Activated CD8-positive, alpha-beta T cell treated with anti-CD3 and anti-CD28 coated beads, Interleukin-2, amount 10 ng/mL, durations not matched to agents 7 days and 5 days (primary cell): ENCODE measurements around the gene LGI2. TPM values are rescaled to one million over a fixed set of nuclear protein-coding genes. Genes with fewer than 3 reads are reported as not detected.
"Not testable (repeated sequence)": the region's sequence is repeated elsewhere in the genome, so short reads cannot be mapped to it uniquely, and the experiment has no call there.

ENCODE experiments used
- ATAC-seq: fragments of 150-1000 bp; cut with Tn5 transposase; one replicate; pipeline ENCODE4 v1.10.0; 2021; ENCODE audit warnings: moderate library complexity
- CTCF ChIA-PET: fragments of 350-600 bp; sonication (Branson Sonifier 250); formaldehyde crosslinking; loops from one replicate; lab custom pipeline; 2021; ENCODE audit warnings: antibody characterized with exemption; lab: Charles Lee
- POLR2A ChIA-PET: fragments of 350-600 bp; sonication (Branson Sonifier 250); formaldehyde crosslinking; loops from one replicate; lab custom pipeline; 2021; ENCODE audit warnings: antibody characterized with exemption; lab: Charles Lee
- DNase-seq: peaks from one replicate; pipeline ENCODE4 v3.0.0-alpha.2; 2020
- H3K27ac Mint-ChIP-seq: one replicate; pipeline ENCODE4 v1.8.0; 2021; ENCODE audit warnings: mild to moderate bottlenecking, mixed read lengths
- H3K27me3 Mint-ChIP-seq: one replicate; pipeline ENCODE4 v1.8.0; 2021; ENCODE audit warnings: low read depth, mixed read lengths
- H3K36me3 Mint-ChIP-seq: one replicate; pipeline ENCODE4 v1.8.0; 2021; ENCODE audit warnings: low read depth, mixed read lengths
- H3K4me1 Mint-ChIP-seq: one replicate; pipeline ENCODE4 v1.8.0; 2021; ENCODE audit warnings: low read depth, mixed read lengths
- H3K4me3 Mint-ChIP-seq: one replicate; pipeline ENCODE4 v1.8.0; 2021; ENCODE audit warnings: mild to moderate bottlenecking, mixed read lengths
- H3K9me3 Mint-ChIP-seq: one replicate; pipeline ENCODE4 v1.8.0; 2022; ENCODE audit warnings: mixed read lengths; ENCODE audit not compliant: insufficient read depth
- total RNA-seq, 2 experiments: library from RNA; stranded (reverse); gene quantifications; one replicate each; pipeline ENCODE4 v1.2.3, GENCODE V29; 2021

The LGI2 gene
- total RNA-seq, 2 experiments from 2014 or later: not detected

DNA sequence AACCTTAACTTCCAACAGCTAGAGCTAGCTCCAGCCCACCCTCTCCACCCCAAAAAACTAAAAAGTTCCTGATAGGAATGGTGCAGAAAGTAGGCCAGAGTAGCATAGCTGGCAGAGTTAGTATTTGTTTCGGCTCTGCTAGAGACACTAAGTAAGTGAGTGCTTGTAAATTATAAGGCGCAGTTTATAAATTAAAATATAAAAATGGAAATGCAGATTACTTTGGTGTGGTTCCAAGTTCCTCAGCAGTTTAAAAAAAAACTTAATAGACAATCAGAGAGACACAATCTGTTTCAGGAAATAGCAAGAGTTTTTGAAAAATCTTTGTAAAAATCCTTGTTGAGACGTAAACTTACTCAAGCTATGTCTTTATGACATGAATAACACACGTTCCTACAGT lies 2.8 kb upstream of the LGI2 start:
- Mint-ChIP-seq H3K27me3 (peaks cover 47% of the 10 kb centered on the region), H3K4me1 (no peaks in the 10 kb centered on the region), H3K36me3 (no peaks in the 10 kb centered on the region), H3K9me3 (no peaks in the 10 kb centered on the region), H3K4me3 (no peak overlapping the region), H3K27ac (no peak overlapping the region)
- DNase-seq: no peak
- no peak for ATAC-seq
- POLR2A ChIA-PET: no interaction called here
- CTCF ChIA-PET: interaction anchor here (1.0 kb wide), 1 partner anchor 54 kb away, joined by 3 read pairs; no protein-coding TSS in a partner anchor

DNA sequence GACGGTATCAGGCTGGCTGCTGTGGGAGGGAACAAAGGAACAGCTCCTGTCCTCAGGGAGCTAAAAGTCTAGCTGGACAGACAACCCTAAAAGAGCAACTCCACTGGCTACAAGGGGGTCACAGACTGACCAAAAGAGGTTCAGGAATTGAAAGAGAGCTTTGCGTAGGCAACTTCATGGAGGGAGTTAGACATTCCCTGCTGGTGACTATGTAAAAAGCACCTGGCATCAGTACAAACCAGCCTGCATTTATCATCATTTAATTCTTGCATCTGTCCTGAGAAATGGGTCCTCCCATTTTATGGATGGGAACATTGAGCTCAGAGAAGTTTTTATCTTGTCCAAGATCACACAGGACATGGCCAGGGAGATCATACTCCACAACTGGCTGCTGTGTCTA lies 1.4 kb upstream of the LGI2 start:
- CTCF ChIA-PET: no interaction called here
- ATAC-seq (no peak), DNase-seq (no peak)
- Mint-ChIP-seq H3K4me1 (no peaks in the 10 kb centered on the region), H3K4me3 (no peak overlapping the region), H3K27me3 (peaks cover 58% of the 10 kb centered on the region), H3K36me3 (no peaks in the 10 kb centered on the region), H3K9me3 (no peaks in the 10 kb centered on the region), H3K27ac (no peak overlapping the region)
- POLR2A ChIA-PET: no interaction called here

DNA sequence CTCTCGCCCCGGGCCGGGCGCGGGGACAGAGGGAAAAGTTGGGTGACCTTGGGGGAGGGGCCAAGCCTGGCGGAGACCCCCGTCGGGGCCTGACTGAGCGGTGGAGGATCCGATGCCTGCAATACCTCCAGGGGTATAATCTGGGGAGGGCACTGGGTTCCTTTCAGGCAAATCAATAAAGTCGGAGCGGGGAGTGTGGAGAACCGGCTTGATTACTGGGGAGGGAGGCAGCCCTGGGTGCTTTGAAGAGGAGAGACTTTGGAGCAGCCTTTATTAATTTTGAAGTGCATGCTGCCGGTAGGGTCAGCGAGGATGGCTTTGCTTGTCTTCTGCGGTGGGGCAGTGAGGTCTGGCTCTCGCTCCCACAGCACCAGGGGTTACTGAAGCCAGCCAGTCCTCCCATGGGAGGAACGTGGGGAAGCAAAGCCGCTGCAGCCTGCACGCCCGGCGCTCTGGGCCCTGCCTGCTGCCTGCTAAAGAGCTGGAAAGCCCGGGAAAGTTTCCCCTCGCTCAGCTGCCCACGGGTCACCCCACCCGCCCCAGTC lies 403 bp upstream of the LGI2 start:
- POLR2A ChIA-PET: no interaction called here
- peaks cover 63% of the 10 kb centered on the region for H3K27me3 Mint-ChIP-seq
- no peak overlapping the region for H3K27ac Mint-ChIP-seq
- no peaks in the 10 kb centered on the region for H3K4me1 Mint-ChIP-seq
- CTCF ChIA-PET: no interaction called here
- no peak for DNase-seq
- H3K9me3 Mint-ChIP-seq: no peaks in the 10 kb centered on the region
- no peak for ATAC-seq
- no peak overlapping the region for H3K4me3 Mint-ChIP-seq
- no peaks in the 10 kb centered on the region for H3K36me3 Mint-ChIP-seq

DNA sequence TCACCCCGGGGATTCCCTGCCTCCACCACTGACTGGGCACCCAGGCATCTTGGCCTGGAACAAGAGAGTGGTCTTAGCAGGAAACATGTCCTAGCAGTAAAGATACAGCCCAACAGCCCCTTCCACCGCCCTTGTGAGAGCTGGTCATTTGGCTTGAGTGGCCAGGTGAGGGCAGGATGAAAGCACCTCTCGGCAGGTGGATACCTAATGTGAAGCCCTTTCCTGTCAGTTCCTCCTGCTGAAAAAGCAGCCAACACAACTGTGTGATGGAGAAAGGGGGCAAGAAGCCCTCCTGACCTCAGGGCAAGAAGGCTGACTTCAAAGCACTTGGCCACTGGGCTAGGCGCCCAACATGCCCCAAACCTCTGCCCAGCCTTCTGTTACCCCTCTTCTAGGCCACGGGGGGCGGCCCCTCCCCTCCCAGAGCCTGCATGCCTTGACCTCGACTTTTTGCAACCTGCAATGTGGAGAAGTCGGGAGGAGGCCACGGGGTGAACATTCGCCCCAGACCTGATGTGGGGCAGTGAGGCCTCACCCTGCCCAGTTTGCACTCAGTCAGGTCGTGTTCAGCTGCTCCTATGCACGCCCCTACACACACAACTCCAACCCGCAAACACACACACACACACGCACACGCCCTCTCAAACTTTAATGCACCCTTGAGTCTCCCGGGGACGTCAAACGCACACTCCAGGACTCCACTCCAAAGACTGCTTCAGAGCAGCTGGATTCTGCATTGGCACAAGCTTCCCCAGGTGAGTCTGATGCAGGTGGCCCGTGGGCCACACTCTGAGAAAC lies 1.1 kb downstream of the LGI2 start:
- Mint-ChIP-seq H3K36me3 (no peaks in the 10 kb centered on the region), H3K4me3 (no peak overlapping the region), H3K4me1 (no peaks in the 10 kb centered on the region), H3K27me3 (peaks cover 65% of the 10 kb centered on the region), H3K9me3 (no peaks in the 10 kb centered on the region), H3K27ac (no peak overlapping the region)
- DNase-seq (no peak), ATAC-seq (no peak)
- ChIA-PET POLR2A (no interaction called here), CTCF (no interaction called here)

DNA sequence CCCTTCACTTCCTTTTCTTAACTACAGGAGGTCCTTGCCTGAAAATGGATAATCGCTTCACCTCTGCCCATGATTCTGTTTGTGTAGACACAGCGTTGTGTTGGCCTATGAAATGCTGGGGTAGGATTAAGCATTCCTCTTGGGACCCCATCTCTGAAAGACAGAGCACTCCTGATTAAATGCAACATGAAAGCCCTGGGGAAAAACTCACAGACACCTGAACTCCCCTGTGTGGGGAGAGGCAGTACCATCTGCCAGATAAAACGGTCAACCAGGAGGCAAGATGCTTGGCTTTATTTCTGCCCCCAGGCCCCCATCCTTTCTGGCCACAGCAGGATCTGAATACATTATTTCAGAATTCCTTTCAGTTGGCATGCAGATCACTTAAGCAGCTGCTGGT lies 1.9 kb downstream of the LGI2 start:
- Mint-ChIP-seq H3K27ac (no peak overlapping the region), H3K36me3 (no peaks in the 10 kb centered on the region), H3K27me3 (peaks cover 64% of the 10 kb centered on the region), H3K4me3 (no peak overlapping the region), H3K4me1 (no peaks in the 10 kb centered on the region), H3K9me3 (no peaks in the 10 kb centered on the region)
- ATAC-seq (no peak), DNase-seq (no peak)
- ChIA-PET CTCF (no interaction called here), POLR2A (no interaction called here)

DNA sequence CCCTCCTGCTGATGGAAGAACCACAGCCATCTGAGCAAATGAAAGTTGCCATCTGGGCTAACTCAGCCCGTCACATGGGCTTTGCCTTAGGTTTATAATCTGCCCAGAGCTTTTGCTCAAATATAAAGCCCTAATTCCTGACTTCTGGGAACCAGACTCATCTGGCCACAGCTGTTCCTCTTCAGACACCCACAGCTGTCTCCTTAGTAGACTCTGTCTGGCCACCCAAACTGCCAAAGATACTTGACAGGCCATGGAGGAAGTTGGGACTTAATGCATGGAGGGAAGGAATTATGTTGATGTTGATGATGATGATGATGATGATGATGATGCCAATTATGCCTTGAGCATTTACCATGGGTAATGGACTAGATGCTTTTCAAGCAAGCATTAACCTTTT lies 8.0 kb downstream of the LGI2 start:
- Mint-ChIP-seq H3K36me3 (no peaks in the 10 kb centered on the region), H3K9me3 (no peaks in the 10 kb centered on the region), H3K27ac (no peak overlapping the region), H3K4me1 (no peaks in the 10 kb centered on the region), H3K27me3 (peaks cover 21% of the 10 kb centered on the region), H3K4me3 (no peak overlapping the region)
- DNase-seq (no peak), ATAC-seq (no peak)
- POLR2A ChIA-PET: no interaction called here
- CTCF ChIA-PET: no interaction called here

DNA sequence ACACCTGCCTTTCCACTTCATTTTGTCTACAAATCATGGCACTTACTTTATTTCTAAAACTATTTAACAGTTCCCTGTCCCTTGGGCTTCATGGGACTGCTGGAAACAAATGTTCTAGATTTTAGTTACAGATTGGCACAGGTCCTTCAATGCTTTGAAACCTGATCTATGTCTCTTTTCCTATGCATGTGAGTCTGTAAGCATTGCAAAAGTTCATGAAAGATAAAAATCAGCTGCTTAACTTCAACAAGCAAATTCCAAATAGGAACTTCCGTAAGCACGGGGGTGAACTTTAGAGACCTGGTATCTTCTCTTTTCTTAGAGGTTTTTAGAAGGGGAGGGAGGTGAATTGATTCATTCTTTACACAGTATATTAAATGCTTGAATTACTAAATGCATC lies 9.5 kb downstream of the LGI2 start:
- CTCF ChIA-PET: interaction anchor here (1.4 kb wide), 1 partner anchor 41 kb away, joined by 5 read pairs; no protein-coding TSS in a partner anchor
- Mint-ChIP-seq H3K4me3 (no peak overlapping the region), H3K4me1 (no peaks in the 10 kb centered on the region), H3K36me3 (no peaks in the 10 kb centered on the region), H3K27ac (no peak overlapping the region), H3K27me3 (peaks cover 10% of the 10 kb centered on the region), H3K9me3 (no peaks in the 10 kb centered on the region)
- POLR2A ChIA-PET: no interaction called here
- DNase-seq (no peak), ATAC-seq (no peak)

DNA sequence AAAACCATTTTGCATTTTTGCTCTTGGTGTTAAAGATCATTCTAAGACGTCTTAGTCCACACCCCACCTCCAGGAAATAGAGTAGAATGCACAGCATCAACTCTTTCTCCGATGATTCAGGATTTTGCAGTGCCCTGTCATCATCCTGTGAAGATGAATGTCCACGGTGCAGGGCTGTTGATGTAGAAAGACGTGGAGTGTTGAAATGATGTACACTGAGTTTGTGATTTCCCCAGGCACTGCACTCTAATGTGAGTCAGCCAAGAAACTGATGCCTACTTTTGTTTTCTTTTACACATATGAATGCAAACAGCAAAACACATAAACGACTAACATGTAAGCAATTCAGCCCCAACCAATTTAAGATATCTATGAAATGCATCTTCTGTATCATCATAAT lies 10.5 kb downstream of the LGI2 start:
- no peak overlapping the region for H3K27ac Mint-ChIP-seq
- ChIA-PET POLR2A (no interaction called here), CTCF (interaction anchor here (1.4 kb wide), 1 partner anchor 40 kb away, joined by 5 read pairs; no protein-coding TSS in a partner anchor)
- H3K27me3 Mint-ChIP-seq: peaks cover 6% of the 10 kb centered on the region
- DNase-seq (no peak), ATAC-seq (no peak)
- H3K36me3 Mint-ChIP-seq: no peaks in the 10 kb centered on the region
- H3K4me1 Mint-ChIP-seq: no peaks in the 10 kb centered on the region
- H3K9me3 Mint-ChIP-seq: no peaks in the 10 kb centered on the region
- H3K4me3 Mint-ChIP-seq: no peak overlapping the region

DNA sequence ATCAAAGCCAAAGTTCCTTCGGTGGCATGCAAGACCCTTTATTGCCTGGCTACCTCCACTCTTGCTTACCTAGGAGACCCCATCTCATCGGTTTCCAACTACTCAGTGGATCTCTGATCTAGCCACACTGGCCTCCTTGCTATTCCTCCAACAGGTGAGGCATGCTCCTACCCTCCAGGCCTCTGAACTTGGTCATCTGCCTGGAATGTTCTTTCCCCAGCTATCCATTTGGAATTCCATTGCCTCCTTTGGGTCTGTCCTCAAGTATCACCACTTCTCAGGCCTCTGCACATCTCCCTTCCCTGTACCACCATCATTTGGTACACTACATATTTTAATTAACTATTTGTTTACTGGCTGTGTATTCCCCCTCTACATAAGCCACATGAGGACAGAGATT lies 11.2 kb downstream of the LGI2 start:
- Mint-ChIP-seq H3K9me3 (no peaks in the 10 kb centered on the region), H3K36me3 (no peaks in the 10 kb centered on the region), H3K4me3 (no peak overlapping the region), H3K27ac (no peak overlapping the region), H3K27me3 (peaks cover 4% of the 10 kb centered on the region), H3K4me1 (no peaks in the 10 kb centered on the region)
- ChIA-PET POLR2A (no interaction called here), CTCF (no interaction called here)
- DNase-seq (no peak), ATAC-seq (no peak)

DNA sequence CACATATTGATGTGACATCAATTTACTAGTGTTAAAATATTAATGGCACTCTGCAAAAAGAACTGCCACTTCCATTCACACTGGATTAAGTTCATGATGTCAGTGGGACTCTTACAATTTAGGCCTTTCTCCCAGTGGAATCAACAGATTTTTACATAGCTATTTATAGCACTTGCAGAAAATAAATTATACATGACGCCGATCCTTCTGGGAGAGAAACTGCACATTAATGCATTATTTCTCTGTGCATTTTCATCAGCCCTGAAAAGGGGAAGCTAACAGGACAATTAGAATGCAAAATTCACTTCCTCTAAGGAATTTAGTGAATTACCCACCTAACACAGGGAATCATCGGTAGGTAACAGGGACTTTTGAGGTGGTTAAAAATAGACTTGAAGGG lies 15.7 kb downstream of the LGI2 start:
- ATAC-seq: no peak
- no peak overlapping the region for H3K4me3 Mint-ChIP-seq
- peaks cover 2% of the 10 kb centered on the region for H3K27me3 Mint-ChIP-seq
- H3K4me1 Mint-ChIP-seq: no peaks in the 10 kb centered on the region
- H3K36me3 Mint-ChIP-seq: no peaks in the 10 kb centered on the region
- no peak overlapping the region for H3K27ac Mint-ChIP-seq
- DNase-seq: no peak
- ChIA-PET POLR2A (no interaction called here), CTCF (no interaction called here)
- H3K9me3 Mint-ChIP-seq: no peaks in the 10 kb centered on the region

DNA sequence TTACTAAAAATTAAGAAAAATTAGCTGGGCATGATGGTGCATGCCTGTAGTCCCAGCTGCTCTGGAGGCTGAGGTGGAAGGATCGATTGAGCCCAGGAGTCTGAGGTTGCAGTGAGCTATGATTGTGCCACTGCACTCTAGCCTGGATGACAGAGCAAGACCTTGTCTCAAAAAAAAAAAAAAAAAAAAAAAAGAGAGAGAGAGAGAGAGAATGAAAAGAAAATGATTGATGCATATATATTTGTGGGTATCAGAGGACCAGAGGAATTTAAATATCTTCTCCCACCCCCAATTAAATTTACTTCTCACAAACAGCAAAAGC lies 16.1 kb downstream of the LGI2 start:
- H3K9me3 Mint-ChIP-seq, H3K36me3 Mint-ChIP-seq, H3K27ac Mint-ChIP-seq, ATAC-seq, CTCF ChIA-PET, POLR2A ChIA-PET, DNase-seq, H3K27me3 Mint-ChIP-seq, H3K4me1 Mint-ChIP-seq, H3K4me3 Mint-ChIP-seq: not testable (repeated sequence)

DNA sequence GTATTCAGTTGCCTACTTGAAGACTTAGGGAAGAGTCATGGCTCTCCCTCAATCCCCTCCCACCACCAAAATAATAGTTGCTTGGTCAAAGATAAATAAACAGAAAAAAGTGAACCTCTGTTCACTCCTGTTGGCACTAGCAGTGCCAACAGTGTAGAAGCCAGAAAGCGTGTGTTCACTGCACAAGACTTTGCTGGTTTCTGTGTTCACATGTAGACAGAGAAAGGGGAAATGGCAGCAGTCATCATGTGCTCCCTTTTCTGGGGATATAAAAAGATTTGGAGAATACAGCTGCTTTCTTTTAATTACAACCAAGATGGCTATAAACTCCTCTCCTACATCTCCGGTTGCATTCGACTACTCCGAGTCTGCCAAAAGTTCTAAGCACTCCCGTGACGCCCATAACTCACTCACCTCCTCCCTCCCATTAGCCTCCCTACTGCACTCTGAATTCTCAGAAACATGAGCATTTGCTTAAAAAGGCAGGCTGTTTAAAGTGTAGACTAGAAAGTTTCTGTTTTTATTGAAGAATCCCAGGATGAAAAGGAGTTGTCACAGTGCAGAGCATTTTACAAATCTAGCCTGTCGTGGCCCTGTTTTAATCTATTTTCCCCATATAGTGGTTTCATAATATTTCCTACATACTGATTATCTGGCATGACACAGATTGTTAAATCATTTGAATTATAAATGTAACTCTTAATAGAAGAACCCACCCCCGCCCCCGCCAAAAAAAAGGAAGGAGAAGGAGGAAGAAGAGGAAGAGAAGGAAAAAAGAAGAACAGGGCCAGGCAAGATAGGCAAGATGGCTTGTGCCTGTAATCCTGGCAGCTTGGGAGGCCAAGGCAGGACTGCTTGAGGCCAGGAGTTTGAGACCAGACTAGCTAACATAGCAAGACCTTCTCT lies 16.7 kb downstream of the LGI2 start:
- no peak overlapping the region for H3K4me3 Mint-ChIP-seq
- ATAC-seq: no peak
- no peaks in the 10 kb centered on the region for H3K36me3 Mint-ChIP-seq
- H3K27ac Mint-ChIP-seq: no peak overlapping the region
- no peak for DNase-seq
- peaks cover 2% of the 10 kb centered on the region for H3K27me3 Mint-ChIP-seq
- POLR2A ChIA-PET: no interaction called here
- CTCF ChIA-PET: no interaction called here
- H3K9me3 Mint-ChIP-seq: no peaks in the 10 kb centered on the region
- H3K4me1 Mint-ChIP-seq: no peaks in the 10 kb centered on the region
